ENCODE measurements around the gene PFDN2.

PFDN2 gene

DNA sequence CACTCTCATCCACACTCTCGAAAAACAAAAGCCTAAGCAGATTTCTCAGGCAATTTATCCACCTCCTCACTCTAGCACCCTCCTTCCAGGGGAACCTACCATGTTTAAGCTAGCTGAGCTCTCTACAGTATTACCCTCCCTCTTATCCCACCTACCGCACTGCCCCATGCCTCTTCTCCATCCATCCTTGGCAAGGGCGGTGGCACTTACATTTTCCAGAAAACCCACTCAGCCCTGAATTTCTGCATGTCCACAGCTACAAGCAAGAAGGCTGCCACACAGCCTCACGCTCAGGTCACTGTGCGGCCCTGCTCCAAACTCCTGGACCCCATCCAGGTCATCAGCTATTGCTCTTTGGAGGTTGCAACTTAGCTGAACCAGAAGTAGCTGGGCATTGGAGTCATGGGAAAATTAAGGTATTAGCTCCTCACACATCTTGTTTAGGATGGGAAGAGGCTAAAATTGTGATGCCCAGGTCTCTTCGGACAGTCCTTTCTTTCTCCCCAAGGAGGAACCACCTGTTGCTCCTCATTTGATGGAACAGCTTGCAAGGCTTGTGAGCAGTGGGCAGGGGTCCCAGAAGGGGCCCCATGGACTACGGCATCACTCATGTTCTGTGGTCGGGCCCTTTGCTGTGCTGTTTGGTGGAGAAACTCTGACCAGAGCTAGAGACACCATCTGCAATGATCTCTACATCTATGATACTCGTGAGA lies 18.6 kb downstream of the PFDN2 start:
- DNase-seq (ENCODE audit: low read depth in 2 of 2) = no peak

DNA sequence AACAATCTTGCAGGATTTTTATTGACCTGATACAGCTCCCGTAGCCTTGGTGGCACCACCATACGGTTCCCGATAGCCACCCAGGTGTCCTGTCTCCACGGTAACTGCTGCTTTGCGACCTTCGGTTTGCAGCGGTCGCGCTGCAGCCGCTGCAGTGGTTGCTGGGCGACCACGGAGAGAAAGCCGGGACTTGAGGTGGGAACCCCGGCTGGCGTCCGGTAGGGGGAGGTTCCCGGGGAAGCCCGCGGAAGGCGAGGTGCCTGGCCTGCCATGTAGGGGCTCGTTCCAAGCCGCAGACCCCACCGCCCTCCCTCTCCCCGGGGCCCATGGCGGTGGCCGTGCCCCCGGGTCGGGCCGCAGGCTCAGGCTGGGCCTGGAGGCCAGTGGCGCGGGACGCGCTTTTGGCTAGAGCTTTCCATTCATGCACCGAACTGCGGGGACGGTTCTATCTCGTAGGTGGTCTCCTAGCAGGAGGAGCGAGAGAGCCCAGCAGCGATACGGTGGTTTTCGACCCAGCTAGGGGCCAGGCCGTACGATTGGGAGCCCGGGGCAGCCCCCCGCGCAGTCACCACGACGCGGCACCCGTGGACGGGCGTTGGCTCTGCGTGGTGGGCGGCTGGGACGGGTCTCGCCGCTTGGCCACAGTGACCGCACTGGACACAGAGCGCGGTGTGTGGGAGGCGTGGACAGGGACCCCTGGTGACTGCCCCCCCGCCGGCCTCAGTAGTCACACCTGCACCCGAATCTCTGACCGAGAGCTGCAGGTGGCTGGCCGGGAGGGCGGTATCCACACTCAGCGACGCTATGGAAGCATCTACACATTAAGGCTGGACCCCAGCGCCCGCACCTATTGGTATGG lies 19.4 kb downstream of the PFDN2 start, which contains the start of gene KLHDC9:
Gene KLHDC9 (plus strand): TSS at position 152 of the 859 bp plus-strand sequence. CDS start 175 bp downstream, at position 327.
- DNase-seq (ENCODE audit: low read depth in 2 of 2) = peak in 1 of 2 donors; percentile 37

GRCh38 chr1:161096530-161096929 lies 21.3 kb downstream of the PFDN2 start:
- no peak for DNase-seq (ENCODE audit: low read depth in 2 of 2)

DNA sequence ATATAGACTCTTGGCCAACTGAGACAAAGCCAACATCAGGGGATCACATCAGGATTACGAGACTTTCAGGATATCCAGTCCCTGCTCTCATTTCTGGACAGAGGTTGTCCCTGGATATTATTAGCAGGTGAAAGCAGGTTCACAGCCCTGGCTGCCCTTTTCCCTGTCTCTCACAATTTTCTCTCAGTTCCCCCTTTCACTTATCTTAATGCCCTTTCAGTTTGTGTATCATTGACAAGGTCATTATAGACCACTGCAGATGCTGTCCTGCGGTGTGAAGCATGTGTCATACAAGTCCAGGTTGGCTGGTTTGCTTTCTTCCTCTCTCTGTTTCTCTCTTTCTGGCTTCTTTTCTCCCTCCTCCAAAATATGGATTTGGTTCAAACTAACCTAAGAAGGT lies 21.8 kb downstream of the PFDN2 start:
- no peak for DNase-seq (ENCODE audit: low read depth in 2 of 2)

DNA sequence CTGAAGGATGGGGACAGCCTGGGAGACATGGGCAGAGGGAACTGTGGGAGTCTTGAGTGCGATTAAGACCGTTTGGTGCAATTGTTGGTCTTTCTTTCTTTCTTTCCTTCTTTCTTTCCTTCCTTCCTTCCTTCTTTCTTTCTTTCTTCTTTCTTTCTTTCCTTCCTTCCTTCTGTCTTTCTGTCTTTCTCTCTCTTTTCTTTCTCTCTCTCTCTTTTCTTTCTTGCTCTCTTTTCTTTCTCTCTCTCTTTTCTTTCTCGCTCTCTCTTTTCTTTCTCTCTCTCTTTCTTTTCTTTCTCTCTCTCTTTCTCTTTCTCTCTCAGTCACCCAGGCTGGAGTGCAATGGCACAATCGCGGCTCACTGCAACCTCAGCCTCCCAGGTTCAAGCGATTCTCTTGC lies 22.6 kb downstream of the PFDN2 start:
- DNase-seq (ENCODE audit: low read depth in 2 of 2) = no peak

DNA sequence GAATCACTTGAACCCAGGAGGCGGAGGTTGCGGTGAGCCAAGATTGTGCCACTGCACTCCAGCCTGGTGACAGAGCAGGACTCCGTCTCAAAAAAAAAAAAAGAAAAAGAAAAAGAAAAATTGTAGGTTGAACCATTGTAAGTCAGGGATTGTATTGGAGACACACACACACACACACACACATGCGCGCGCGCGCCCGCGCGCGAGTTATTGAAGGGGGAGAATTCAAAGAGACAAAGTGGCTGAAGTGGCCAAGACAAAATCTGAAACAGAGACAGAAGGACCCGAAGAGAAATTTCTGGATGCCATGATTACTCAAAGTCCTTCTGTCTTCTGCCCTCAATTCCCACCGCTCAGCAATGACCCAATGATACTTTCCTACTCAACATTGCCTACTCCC lies 23.4 kb downstream of the PFDN2 start:
- no peak for DNase-seq (ENCODE audit: low read depth in 2 of 2)

GRCh38 chr1:161092621-161093028 lies 25.2 kb downstream of the PFDN2 start:
- no peak for DNase-seq (ENCODE audit: low read depth in 2 of 2)

DNA sequence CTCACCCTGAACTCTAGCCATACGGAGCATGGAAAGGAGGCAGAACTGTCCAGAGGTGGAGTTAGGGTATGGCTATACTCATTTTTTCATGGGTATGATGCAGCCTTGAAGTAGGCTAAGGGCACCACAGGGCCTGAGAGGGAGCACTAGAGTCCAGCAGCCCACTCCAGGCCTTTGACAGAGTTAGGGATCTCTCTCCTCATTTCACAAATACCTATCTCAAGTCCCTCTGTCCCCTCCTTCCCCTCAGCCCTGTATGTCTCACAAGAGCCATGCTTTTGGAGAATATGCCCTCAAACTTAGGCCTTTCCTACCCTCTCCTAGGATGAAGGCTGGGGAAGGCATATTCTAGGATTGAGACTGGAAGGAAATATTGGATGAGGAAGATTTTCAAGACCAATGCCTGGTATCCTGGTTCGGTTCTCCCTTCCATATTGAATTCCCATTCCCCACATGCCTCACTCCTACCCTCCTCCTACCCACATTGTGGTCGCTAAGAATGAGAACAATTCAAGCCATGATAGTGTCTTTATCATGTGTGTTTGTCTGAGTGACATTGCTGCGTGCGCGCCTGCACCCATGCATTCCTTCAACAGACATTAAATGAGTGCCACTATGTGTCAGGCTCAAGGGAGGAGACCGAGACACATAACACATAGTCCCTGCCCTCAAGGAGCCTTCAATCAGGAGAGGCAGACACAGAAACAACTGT lies 25.9 kb downstream of the PFDN2 start:
- no peak for DNase-seq (ENCODE audit: low read depth in 2 of 2)

- no peak for DNase-seq (ENCODE audit: low read depth in 2 of 2)
Observed at GRCh38 chr1:161091093-161091492, 26.7 kb downstream of the PFDN2 start.

DNA sequence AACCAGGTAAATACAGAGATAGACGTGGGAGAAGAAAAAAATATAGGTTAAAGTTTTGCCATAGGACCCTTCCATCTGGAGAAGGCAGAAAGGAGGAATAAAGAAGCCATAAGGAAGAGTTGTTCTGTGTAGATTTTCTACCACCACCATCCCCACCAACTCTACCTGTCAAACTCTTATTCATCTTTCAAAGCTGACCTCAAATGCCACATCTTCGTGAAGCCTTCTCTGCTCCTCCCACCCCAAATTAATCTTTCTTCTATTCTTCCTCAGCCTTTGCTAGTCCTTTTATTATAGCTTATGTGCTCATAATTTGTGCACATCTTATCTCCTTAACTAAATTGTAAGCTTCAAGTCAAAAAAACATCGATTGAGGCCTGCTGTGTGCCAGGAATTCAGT lies 27.2 kb downstream of the PFDN2 start:
- DNase-seq (ENCODE audit: low read depth in 2 of 2) = no peak

GRCh38 chr1:161089938-161090337 lies 27.9 kb downstream of the PFDN2 start:
- DNase-seq (ENCODE audit: low read depth in 2 of 2) = no peak

DNA sequence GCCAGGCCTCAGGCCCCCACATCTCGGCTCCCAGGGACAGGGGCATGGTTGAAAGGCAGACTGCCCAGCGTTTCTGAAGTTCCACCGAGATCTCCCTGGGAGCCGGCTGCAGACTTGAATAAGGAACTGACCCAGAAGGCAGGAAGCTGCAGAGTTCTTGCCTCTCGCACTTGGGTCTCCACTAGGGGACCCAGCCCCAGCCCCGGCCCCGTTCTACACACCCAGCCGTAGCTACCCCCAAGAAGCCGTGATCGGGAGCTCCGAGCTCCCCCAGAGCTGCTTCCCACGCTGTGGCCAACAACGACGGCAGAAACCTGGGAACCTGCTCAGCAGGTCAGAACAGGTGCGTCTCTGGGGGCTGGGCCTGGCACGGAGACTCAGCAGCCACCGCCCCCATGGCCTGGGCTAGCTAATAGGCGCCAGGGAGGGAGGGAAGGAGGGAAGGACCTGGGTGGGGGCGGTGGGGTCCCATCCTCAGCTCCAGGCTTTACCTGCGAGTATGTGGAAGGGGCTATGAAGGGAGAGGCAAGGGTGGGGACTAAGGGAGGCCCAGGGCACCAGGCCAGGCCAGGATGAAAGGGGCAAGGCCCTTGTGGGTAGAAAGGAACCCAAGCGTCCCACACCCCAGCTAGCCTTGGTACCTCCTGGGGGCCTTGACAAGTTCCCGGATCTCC lies 28.4 kb downstream of the PFDN2 start, which contains the start of gene NECTIN4:
Gene NECTIN4 (minus strand): TSS at position 308 of the 674 bp plus-strand sequence. CDS start 262 bp downstream, at position 46.
- DNase-seq (ENCODE audit: low read depth in 2 of 2) = no peak

GRCh38 chr1:161088587-161089110 lies 29.2 kb downstream of the PFDN2 start:
- DNase-seq (ENCODE audit: low read depth in 2 of 2) = no peak

- DNase-seq (ENCODE audit: low read depth in 2 of 2) = no peak
Observed at GRCh38 chr1:161086457-161086856, 31.4 kb downstream of the PFDN2 start.

GRCh38 chr1:161085165-161085564 lies 32.7 kb downstream of the PFDN2 start:
- DNase-seq (ENCODE audit: low read depth in 2 of 2) = no peak

DNA sequence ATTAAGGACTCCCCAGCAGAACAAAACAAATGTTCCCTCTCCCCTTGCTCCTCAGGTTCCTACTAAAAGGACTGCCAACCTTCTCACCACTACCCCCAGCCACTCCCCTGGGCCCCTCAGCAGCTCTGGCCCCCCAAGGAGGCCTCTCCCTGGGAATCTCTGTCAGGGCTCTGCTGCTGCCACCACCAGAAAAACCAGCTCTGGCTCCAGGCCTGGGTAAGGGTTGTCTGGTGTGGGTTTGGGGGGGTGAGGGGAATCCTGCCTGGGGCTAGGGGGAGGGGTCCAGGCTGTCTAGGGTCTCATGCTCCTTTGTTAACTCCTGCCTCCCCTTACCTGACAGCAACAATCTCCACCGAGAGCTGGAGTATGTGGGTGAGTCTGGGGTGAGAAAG lies 33.2 kb downstream of the PFDN2 start:
- DNase-seq (ENCODE audit: low read depth in 2 of 2) = no peak

DNA sequence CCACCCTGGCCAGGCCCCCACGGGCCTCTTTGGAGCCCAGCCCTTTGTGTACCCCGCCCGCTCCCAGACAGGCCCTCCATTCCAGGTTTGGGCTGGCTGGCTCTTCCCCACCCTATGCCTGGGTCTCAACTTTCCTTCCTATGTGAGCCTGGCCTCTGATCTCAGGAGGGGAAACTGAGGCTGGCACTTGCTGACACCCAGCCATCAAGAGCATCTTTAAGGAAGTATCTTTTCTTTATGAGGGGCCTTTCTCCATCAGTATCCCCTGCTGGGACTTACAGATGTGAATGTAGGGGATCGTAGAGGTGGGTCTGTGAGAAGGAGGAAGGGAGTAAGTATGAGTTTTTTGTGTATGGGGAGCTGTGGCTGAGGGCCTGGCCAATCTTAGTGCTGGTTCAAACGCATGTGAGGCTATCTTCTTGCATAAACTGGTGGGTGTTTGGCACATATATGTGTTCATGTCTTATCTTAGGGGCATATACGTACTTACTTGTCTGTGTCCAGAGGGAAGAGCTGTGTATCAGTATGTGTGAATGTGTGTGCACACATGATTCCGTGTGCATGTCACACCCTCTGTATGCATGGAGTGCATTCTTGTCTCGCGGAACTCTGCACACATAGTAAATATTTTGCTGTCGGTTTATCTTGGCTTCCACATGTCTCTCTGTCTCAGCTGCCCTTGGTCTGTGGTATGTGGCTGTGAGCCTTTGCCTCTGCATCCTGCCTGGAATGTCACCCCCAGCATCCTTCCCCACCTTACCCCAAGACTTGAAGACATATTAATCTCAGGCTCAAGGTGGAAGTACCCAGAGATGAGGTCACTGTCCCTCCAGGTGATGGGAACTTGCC lies 33.9 kb downstream of the PFDN2 start:
- no peak for DNase-seq (ENCODE audit: low read depth in 2 of 2)

DNA sequence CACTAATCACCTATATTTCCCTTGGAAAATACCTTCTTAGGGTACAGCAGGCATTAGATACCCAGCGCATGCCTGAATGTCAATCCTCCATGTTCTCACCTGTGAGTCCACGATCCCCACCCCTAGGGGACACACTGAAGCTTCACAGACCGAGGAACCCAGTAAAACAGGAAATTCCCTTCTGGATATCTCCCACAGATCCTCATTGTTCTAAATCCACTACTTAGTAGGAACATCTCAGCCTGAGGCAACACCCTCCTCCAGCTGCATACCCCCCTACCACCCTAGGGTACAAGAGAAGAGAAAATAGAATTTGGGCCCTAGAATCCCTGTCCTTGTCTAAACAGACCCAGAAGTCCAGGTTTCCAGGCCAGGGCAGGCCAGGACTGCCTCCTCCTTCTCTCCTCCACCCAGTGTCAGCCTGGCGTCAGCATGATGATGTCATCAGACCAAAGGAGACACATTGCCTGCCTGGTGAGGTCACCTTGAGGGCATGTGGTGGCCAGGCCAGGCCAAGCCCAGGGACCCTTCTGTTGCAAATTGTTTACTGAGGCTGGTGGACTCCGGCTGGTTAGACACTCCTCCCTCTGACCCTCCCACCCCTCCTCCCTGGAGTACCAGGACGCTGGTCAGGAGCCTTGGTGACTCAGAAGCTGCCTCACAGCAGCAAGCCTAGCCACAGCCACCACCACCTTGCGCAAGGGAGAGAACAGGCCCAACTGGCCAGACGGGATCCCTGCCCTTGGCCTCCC lies 34.7 kb downstream of the PFDN2 start:
- DNase-seq (ENCODE audit: low read depth in 2 of 2) = no peak

DNA sequence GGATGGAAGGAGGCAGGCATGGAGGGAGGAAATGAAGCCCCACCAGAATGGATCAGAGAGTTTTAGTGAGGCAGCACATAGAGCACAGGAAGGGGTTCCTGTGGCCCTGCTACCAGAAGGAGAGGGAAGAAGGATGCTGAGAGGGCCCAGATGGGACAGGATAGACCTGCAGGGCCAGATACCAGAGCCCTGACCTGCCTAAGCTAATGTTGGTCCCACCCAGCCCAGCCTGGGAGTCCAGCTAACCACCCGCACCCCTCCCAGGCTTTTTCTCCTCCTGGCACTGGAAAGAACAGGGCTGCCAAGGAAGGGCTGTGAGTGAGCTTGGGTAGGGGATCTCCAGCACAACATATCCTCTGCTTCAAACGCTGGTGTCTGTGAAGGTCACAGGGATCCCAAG lies 35.4 kb downstream of the PFDN2 start:
- DNase-seq (ENCODE audit: low read depth in 2 of 2) = no peak

GRCh38 chr1:161081519-161081918 lies 36.3 kb downstream of the PFDN2 start:
- no peak for DNase-seq (ENCODE audit: low read depth in 2 of 2)
